Smooth muscle cell (in vitro differentiated cells): ENCODE results near the gene CATSPERE. TPM values are rescaled to one million over a fixed set of nuclear protein-coding genes. Genes with fewer than 3 reads are reported as not detected.
"Not testable (repeated sequence)": the region's sequence is repeated elsewhere in the genome, so short reads cannot be mapped to it uniquely, and the experiment has no call there.

Experiments used
- DNase-seq: peaks from one replicate; lab custom pipeline; 2025; ENCODE audit not compliant: unreplicated experiment; lab: John Stamatoyannopoulos, UW
- H2AFZ ChIP-seq: fragments of 200-600 bp; sonication (generic); 2 replicates; pipeline ENCODE4 v1.6.0; 2016; ENCODE audit warnings: antibody characterized with exemption, low read depth, mild to moderate bottlenecking
- H3F3A ChIP-seq: fragments of 200-600 bp; sonication (generic); 2 replicates; pipeline ENCODE4 v1.6.0; 2017; ENCODE audit warnings: antibody characterized with exemption, low read depth
- H3K27ac ChIP-seq: fragments of 200-600 bp; sonication (generic); 2 replicates; pipeline ENCODE4 v1.5.1; 2016; ENCODE audit warnings: low read depth, mild to moderate bottlenecking
- H3K27me3 ChIP-seq: fragments of 200-600 bp; sonication (generic); 2 replicates; pipeline ENCODE4 v1.6.1; 2016; ENCODE audit warnings: low read depth, mild to moderate bottlenecking
- H3K36me3 ChIP-seq: fragments of 200-600 bp; sonication (generic); 2 replicates; pipeline ENCODE4 v1.5.1; 2016; ENCODE audit warnings: low read depth
- H3K4me1 ChIP-seq: fragments of 200-600 bp; sonication (generic); 2 replicates; pipeline ENCODE4 v1.5.1; 2016; ENCODE audit warnings: low read depth
- H3K4me2 ChIP-seq: fragments of 200-600 bp; sonication (generic); 2 replicates; pipeline ENCODE4 v1.6.0; 2016; ENCODE audit warnings: mild to moderate bottlenecking
- H3K4me3 ChIP-seq: fragments of 200-600 bp; sonication (generic); 2 replicates; pipeline ENCODE4 v1.5.1; 2016; ENCODE audit warnings: mild to moderate bottlenecking
- H3K79me2 ChIP-seq: fragments of 200-600 bp; sonication (generic); 2 replicates; pipeline ENCODE4 v1.6.0; 2016; ENCODE audit warnings: low read depth, mild to moderate bottlenecking
- H3K9ac ChIP-seq: fragments of 200-600 bp; sonication (generic); 2 replicates; pipeline ENCODE4 v1.6.0; 2016; ENCODE audit warnings: low read depth
- H3K9me3 ChIP-seq: fragments of 200-600 bp; sonication (generic); replicated peaks from 2 replicates; pipeline ENCODE4 v1.5.1; 2016; ENCODE audit warnings: low read depth
- H4K20me1 ChIP-seq: fragments of 200-600 bp; sonication (generic); 2 replicates; pipeline ENCODE4 v1.6.0; 2016; ENCODE audit warnings: low read depth
- WGBS: methylation state at CpG from one replicate; pipeline ENCODE4 v1.1.7; 2016; ENCODE audit warnings: low lambda C conversion rate; 5-methylcytosine and 5-hydroxymethylcytosine counted together
- polyA plus RNA-seq: library from polyadenylated mRNA; unstranded; fragments of >200 nt; fragmentation: Nextera tagmentation; extraction: Ambion mirVana; gene quantifications from 2 replicates; pipeline ENCODE4 v1.2.1, GENCODE V29; 2016
- total RNA-seq: library from RNA; depleted of rRNA; stranded (reverse); fragments of >200 nt; gene quantifications from 2 replicates; pipeline ENCODE4 v1.2.3, GENCODE V29; 2014
- TF ChIP-seq, protein P1 (sequence below): fragments of 200-600 bp; sonication (generic); IDR thresholded peaks from 2 replicates; pipeline ENCODE4 v1.5.1; 2017; ENCODE audit warnings: borderline replicate concordance, mild to moderate bottlenecking, antibody characterized with exemption; ENCODE audit not compliant: insufficient read depth, poor library complexity, severe bottlenecking

The CATSPERE gene
- total and polyA plus RNA-seq, 2 experiments from 2014 or later, result 0.11 to 0.63 TPM

DNA sequence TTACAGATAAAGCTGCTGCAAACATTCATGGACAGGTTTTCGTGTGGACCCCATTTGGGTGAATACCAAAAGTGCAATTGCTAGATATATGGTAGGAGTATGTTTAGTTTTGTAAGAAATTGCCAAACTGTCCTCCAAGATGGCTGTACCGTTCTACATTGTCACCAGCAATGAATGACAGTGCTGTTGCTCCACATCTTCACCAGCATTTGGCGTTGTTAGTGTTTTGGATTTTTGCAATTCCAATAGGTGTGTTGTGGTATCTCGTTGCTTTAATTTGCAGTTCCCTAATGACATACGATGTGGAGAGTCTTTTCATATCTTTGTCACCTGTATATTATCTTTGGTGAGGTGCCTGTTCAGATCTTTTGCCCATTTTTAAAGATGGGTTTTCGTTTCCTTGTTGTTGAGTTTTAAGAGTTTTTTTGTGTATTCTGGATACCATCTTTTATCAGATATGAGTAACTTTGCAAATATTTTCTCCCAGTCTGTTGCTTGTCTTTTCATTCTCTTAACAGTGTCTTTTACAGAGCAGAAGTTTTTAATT is 12.1 kb downstream of the CATSPERE start:
- WGBS, result 94% methylated on average over 6 of the region's 6 CpGs

DNA sequence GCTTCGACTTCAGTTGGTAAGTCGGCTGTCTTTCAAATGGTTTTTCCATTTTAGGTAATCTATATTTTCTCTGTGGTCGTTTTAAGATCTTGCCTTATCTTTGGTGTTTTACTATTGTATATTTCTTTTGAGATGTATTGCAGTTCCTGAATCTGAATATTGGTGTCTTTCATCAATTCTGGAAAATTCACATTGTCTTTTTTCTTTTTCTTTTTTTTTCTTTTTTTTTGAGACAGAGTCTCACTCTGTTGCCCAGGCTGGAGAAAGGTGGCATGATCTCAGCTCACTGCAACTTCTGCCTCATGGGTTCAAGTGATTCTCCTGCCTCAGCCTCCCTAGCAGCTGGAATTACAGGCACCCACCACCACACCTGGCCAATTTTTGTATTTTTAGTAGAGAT is 23.9 kb downstream of the CATSPERE start:
- H3K4me1 ChIP-seq, H3K4me2 ChIP-seq, H3K4me3 ChIP-seq, H3K27me3 ChIP-seq, H3K9ac ChIP-seq, H2AFZ ChIP-seq, H4K20me1 ChIP-seq, H3K27ac ChIP-seq, DNase-seq, H3K36me3 ChIP-seq, H3K9me3 ChIP-seq, H3F3A ChIP-seq, H3K79me2 ChIP-seq: not testable (repeated sequence)
- WGBS, result 64% methylated on average over 3 of the region's 3 CpGs

More for the DNA sequence above, 12.1 kb downstream of the CATSPERE start:
- Histone ChIP-seq H3K27ac (no peak overlapping the region), H3K36me3 (no peaks in the 10 kb centered on the region), H3K4me1 (no peaks in the 10 kb centered on the region), H3F3A (no peaks in the 10 kb centered on the region), H4K20me1 (no peaks in the 10 kb centered on the region), H3K27me3 (no peaks in the 10 kb centered on the region), H3K9ac (no peak overlapping the region), H3K4me3 (no peak overlapping the region), H3K4me2 (no peak overlapping the region), H3K79me2 (no peaks in the 10 kb centered on the region), H2AFZ (no peak overlapping the region), H3K9me3 (no peaks in the 10 kb centered on the region)
- TF ChIP-seq, protein P1, sequence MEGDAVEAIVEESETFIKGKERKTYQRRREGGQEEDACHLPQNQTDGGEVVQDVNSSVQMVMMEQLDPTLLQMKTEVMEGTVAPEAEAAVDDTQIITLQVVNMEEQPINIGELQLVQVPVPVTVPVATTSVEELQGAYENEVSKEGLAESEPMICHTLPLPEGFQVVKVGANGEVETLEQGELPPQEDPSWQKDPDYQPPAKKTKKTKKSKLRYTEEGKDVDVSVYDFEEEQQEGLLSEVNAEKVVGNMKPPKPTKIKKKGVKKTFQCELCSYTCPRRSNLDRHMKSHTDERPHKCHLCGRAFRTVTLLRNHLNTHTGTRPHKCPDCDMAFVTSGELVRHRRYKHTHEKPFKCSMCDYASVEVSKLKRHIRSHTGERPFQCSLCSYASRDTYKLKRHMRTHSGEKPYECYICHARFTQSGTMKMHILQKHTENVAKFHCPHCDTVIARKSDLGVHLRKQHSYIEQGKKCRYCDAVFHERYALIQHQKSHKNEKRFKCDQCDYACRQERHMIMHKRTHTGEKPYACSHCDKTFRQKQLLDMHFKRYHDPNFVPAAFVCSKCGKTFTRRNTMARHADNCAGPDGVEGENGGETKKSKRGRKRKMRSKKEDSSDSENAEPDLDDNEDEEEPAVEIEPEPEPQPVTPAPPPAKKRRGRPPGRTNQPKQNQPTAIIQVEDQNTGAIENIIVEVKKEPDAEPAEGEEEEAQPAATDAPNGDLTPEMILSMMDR, result no peak
- no peak for DNase-seq

DNA sequence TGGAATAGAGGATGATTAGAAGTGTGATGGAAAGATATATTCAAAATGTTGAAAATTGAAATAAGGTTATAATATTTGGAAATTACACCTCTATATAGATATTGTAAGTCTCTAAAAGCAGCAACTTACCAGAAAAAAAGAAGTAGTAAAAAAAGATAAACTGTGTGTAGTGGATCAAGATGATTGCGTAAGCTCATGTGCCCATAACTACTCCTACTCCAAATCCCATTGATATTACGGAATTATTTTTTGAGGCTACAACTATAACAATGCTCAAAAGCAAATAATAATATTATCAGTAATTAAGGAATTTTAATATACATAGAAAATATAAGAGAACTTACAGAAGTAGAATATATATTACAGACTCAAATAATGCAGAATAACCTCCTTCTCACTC is 33.6 kb downstream of the CATSPERE start:
- 98% methylated on average over 2 of the region's 2 CpGs for WGBS
- no peak for DNase-seq
- no peak overlapping the region for H3K4me2 ChIP-seq
- H3K4me3 ChIP-seq, result no peak overlapping the region
- H3K9ac ChIP-seq, result no peak overlapping the region
- no peaks in the 10 kb centered on the region for H3F3A ChIP-seq
- TF ChIP-seq, protein P1, result no peak
- no peaks in the 10 kb centered on the region for H3K27me3 ChIP-seq
- H3K4me1 ChIP-seq, result no peaks in the 10 kb centered on the region
- H3K9me3 ChIP-seq, result no peaks in the 10 kb centered on the region
- H3K27ac ChIP-seq, result no peak overlapping the region
- no peaks in the 10 kb centered on the region for H4K20me1 ChIP-seq
- H2AFZ ChIP-seq, result no peak overlapping the region
- no peaks in the 10 kb centered on the region for H3K79me2 ChIP-seq
- no peaks in the 10 kb centered on the region for H3K36me3 ChIP-seq

DNA sequence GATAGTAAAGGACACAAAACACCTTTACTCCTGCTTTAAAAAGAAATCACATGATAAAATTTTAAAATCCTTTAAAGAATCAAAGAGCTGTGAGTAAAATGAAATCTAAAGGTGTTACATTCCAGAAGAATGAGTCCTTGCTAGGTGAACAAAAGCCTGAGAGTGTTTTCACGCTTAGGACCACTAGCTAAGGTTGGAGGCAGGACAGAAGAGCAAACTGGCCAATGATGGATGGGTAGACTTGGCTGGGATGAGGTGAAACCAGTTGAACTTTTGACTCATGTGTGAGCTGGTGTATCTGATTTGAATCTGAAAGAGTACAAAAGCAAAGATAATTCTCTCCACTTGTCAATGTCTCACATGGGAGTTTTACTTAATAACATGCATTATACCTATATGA is 35.1 kb downstream of the CATSPERE start:
- no peaks in the 10 kb centered on the region for H3K4me1 ChIP-seq
- no peaks in the 10 kb centered on the region for H3F3A ChIP-seq
- no peak overlapping the region for H3K4me2 ChIP-seq
- TF ChIP-seq, protein P1, result no peak
- DNase-seq, result no peak
- H3K27ac ChIP-seq, result no peak overlapping the region
- H3K36me3 ChIP-seq, result no peaks in the 10 kb centered on the region
- peaks cover 4% of the 10 kb centered on the region for H3K9me3 ChIP-seq
- no peak overlapping the region for H3K9ac ChIP-seq
- H3K27me3 ChIP-seq, result no peaks in the 10 kb centered on the region
- no peaks in the 10 kb centered on the region for H4K20me1 ChIP-seq
- no peaks in the 10 kb centered on the region for H3K79me2 ChIP-seq
- 34% methylated on average over 1 of the region's 1 CpG for WGBS
- no peak overlapping the region for H3K4me3 ChIP-seq
- H2AFZ ChIP-seq, result no peak overlapping the region
